ENCODE results near the gene SENP5. TPM values are rescaled to one million over a fixed set of nuclear protein-coding genes. Genes with fewer than 3 reads are reported as not detected.

Gene SENP5
- total and polyA plus RNA-seq, 4 donors: 3.9 to 26.9 (median 14.3) TPM

DNA sequence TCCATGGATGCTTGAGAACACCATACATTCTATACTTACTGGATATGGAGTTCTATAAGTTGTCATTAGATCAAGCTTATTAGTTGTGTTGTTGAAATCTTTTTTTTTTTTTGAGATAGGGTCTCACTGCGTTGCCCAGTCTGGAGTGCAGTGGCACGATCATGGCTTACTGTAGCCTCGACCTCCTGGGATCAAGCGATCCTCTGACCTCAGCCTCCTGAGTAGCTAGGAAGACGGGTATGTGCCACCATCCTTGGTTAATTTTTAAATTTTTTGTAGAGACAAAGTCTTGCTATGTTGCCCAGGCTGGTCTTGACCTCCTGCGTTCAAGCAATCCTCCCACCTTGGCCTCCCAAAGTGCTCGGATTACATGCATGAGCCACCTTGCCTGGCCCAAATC, 87.1 kb downstream of the SENP5 start:
- Histone ChIP-seq H3K36me3 (ENCODE audit: control insufficient read depth in 4 of 4, insufficient read depth in 3 of 4, low read depth in 1 of 4, low read length in 3 of 4) (no peaks in the 10 kb centered on the region), H3K27ac (ENCODE audit: low read depth in 1 of 2, low read length in 2 of 2) (no peak overlapping the region), H3K9ac (ENCODE audit: low read depth in 1 of 2, low read length in 2 of 2) (no peak overlapping the region), H3K27me3 (ENCODE audit: control insufficient read depth in 4 of 4, insufficient read depth in 4 of 4, low read length in 3 of 4) (no peaks in the 10 kb centered on the region), H3K9me3 (ENCODE audit: control insufficient read depth in 4 of 4, low read length in 3 of 4) (no peaks in the 10 kb centered on the region), H3K4me1 (ENCODE audit: control insufficient read depth in 4 of 4, insufficient read depth in 4 of 4, low read length in 3 of 4) (no peaks in the 10 kb centered on the region), H3K4me3 (ENCODE audit: low read depth in 1 of 3, low read length in 3 of 3) (no peak overlapping the region)
- TF ChIP-seq GABPA (IDR thresholded peaks at IDR 0.05 in 1 of 2, conservative IDR thresholded peaks at IDR 0.05 in 1 of 2) (no peak), ZBTB33 (IDR thresholded peaks at IDR 0.05) (no peak), FOXA2 (IDR thresholded peaks at IDR 0.05) (no peak), YY1 (IDR thresholded peaks at IDR 0.05) (no peak), HNF4A (conservative IDR thresholded peaks at IDR 0.05) (no peak), CTCF (IDR thresholded peaks at IDR 0.05; ENCODE audit: low read depth, low read length, missing input control) (no peak), FOXA1 (IDR thresholded peaks at IDR 0.05) (no peak), RAD21 (IDR thresholded peaks at IDR 0.05) (no peak), TAF1 (conservative IDR thresholded peaks at IDR 0.05) (no peak), SP1 (IDR thresholded peaks at IDR 0.05) (no peak)
- TF ChIP-seq, protein P1, sequence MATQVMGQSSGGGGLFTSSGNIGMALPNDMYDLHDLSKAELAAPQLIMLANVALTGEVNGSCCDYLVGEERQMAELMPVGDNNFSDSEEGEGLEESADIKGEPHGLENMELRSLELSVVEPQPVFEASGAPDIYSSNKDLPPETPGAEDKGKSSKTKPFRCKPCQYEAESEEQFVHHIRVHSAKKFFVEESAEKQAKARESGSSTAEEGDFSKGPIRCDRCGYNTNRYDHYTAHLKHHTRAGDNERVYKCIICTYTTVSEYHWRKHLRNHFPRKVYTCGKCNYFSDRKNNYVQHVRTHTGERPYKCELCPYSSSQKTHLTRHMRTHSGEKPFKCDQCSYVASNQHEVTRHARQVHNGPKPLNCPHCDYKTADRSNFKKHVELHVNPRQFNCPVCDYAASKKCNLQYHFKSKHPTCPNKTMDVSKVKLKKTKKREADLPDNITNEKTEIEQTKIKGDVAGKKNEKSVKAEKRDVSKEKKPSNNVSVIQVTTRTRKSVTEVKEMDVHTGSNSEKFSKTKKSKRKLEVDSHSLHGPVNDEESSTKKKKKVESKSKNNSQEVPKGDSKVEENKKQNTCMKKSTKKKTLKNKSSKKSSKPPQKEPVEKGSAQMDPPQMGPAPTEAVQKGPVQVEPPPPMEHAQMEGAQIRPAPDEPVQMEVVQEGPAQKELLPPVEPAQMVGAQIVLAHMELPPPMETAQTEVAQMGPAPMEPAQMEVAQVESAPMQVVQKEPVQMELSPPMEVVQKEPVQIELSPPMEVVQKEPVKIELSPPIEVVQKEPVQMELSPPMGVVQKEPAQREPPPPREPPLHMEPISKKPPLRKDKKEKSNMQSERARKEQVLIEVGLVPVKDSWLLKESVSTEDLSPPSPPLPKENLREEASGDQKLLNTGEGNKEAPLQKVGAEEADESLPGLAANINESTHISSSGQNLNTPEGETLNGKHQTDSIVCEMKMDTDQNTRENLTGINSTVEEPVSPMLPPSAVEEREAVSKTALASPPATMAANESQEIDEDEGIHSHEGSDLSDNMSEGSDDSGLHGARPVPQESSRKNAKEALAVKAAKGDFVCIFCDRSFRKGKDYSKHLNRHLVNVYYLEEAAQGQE (IDR thresholded peaks at IDR 0.05): no peak
- TF ChIP-seq, protein P2, sequence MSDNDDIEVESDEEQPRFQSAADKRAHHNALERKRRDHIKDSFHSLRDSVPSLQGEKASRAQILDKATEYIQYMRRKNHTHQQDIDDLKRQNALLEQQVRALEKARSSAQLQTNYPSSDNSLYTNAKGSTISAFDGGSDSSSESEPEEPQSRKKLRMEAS (IDR thresholded peaks at IDR 0.05): no peak
- DNase-seq (ENCODE audit: low spot score): no peak
- WGBS: 87% methylated on average over 7 of the region's 7 CpGs

- no peaks in the 10 kb centered on the region for H3K27me3 ChIP-seq (ENCODE audit: control insufficient read depth in 4 of 4, insufficient read depth in 4 of 4, low read length in 3 of 4)
- 83% methylated on average over 9 of the region's 9 CpGs for WGBS
- no peaks in the 10 kb centered on the region for H3K4me1 ChIP-seq (ENCODE audit: control insufficient read depth in 4 of 4, insufficient read depth in 4 of 4, low read length in 3 of 4)
- no peak overlapping the region for H3K9ac ChIP-seq (ENCODE audit: low read depth in 1 of 2, low read length in 2 of 2)
- no peaks in the 10 kb centered on the region for H3K9me3 ChIP-seq (ENCODE audit: control insufficient read depth in 4 of 4, low read length in 3 of 4)
- no peaks in the 10 kb centered on the region for H3K36me3 ChIP-seq (ENCODE audit: control insufficient read depth in 4 of 4, insufficient read depth in 3 of 4, low read depth in 1 of 4, low read length in 3 of 4)
- no peak overlapping the region for H3K4me3 ChIP-seq (ENCODE audit: low read depth in 1 of 3, low read length in 3 of 3)
- DNase-seq (ENCODE audit: low spot score): no peak
- no peak overlapping the region for H3K27ac ChIP-seq (ENCODE audit: low read depth in 1 of 2, low read length in 2 of 2)
- no peak for TF ChIP-seq HNF4G (IDR thresholded peaks at IDR 0.05)
- no peak for TF ChIP-seq RXRA (IDR thresholded peaks at IDR 0.05)
- TF ChIP-seq RAD21 (IDR thresholded peaks at IDR 0.05): no peak
- no peak for TF ChIP-seq JUND (IDR thresholded peaks at IDR 0.05)
- no peak for TF ChIP-seq FOXA1 (IDR thresholded peaks at IDR 0.05)
- no peak for TF ChIP-seq TAF1 (conservative IDR thresholded peaks at IDR 0.05)
- TF ChIP-seq GABPA (IDR thresholded peaks at IDR 0.05 in 1 of 2, conservative IDR thresholded peaks at IDR 0.05 in 1 of 2): no peak
- TF ChIP-seq, protein P3, sequence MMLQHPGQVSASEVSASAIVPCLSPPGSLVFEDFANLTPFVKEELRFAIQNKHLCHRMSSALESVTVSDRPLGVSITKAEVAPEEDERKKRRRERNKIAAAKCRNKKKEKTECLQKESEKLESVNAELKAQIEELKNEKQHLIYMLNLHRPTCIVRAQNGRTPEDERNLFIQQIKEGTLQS (IDR thresholded peaks at IDR 0.05): no peak
- TF ChIP-seq, protein P2 (IDR thresholded peaks at IDR 0.05): no peak
- no peak for TF ChIP-seq EGR1 (IDR thresholded peaks at IDR 0.05; ENCODE audit: low read depth in 2 of 2)
- no peak for TF ChIP-seq ZBTB33 (IDR thresholded peaks at IDR 0.05)
- no peak for TF ChIP-seq HNF4A (conservative IDR thresholded peaks at IDR 0.05)
- TF ChIP-seq SP1 (IDR thresholded peaks at IDR 0.05): no peak
Observed at GRCh38 chr3:196962108-196962929, 94.6 kb downstream of the SENP5 start.
